ENCODE measurements around the gene UGP2.
"Not testable (repeated sequence)": the region's sequence is repeated elsewhere in the genome, so short reads cannot be mapped to it uniquely, and the experiment has no call there.

Gene UGP2

DNA sequence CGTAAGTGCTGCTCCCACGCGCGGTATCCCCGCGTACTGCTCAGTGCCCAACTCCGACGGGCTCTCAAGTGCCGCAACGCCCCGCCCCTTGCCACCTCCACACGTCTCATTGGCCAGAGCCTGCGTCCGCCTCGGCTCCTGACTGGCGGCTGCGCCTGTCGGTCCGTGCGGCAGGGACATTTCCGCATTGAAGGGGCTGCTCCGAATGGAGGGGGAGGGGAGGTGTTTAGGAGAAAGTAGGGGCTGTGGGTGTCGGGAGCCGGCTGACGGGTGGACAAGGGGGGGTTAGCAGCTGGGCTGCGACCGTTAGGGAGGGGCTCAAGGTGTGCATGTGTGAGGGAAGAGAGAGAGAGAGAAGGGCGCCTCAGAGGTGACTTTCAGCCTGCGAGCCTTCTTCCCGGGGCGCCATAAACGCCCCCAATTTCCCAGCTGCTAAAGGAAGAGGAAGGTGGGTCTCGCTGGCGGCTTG, 877 bp upstream of the UGP2 start:
- peak; percentile 67 for DNase-seq

GRCh38 chr2:63842149-63843061, 709 bp downstream of the UGP2 start:
- no peak for DNase-seq

GRCh38 chr2:63843093-63843492, 1.4 kb downstream of the UGP2 start:
- DNase-seq: no peak

DNA sequence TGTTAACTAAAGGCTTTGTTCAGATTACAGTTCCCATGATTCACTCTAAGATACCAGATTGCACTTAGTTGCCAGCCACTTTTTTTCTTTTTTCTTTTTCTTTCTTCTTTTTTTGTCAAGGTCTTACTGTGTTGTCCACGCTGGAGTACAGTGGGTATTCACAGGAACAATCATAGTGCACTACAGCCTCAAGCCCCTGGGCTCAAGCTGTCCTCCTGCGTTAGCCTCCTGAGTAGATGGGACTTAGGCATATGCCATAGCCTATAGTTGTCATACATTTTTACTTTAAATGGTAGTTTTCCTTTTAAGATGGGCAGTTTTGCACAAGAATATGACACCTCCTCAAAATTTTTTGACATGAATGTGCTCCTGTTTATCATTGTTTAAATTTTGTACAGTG, 2.1 kb downstream of the UGP2 start:
- no peak for DNase-seq

DNA sequence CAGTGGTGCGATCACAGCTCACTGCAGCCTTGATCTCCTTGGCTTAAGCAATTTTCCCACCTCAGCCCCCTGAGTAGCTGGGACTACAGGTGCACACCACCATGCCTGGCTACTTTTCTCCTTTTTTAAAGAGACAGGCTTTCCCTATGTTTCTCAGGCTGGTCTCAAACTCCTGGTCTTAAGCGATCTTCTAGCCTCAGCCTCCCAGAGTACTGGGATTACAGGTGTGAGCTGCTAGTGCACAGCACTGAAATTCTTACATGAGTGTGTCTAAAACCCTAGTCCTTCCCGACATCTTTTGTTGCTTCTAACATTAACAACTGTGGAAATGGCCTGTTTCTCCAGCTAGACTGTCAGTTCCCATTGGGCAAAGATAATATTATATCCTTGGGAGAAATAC, 2.9 kb downstream of the UGP2 start:
- DNase-seq: no peak

GRCh38 chr2:63845866-63846265, 4.2 kb downstream of the UGP2 start:
- DNase-seq: no peak

DNA sequence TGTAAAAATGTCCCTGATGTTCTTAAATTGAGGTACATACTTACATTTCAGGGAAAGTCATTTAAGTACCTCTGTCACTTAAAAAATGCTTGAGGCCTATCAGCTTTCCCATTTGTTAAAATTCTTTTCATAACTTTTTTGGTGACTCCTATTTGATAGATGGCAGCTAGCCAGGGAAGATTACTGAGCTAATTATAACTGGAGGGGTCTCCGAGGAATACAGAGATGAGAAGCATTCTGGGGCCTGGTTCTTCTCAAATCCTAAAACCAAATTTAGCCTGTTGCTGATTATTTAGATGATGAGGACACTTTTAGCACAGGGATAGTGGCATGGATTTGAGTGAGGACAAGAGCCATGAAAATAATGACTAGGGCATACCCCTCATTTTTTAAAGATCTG, 4.8 kb downstream of the UGP2 start:
- no peak for DNase-seq

DNA sequence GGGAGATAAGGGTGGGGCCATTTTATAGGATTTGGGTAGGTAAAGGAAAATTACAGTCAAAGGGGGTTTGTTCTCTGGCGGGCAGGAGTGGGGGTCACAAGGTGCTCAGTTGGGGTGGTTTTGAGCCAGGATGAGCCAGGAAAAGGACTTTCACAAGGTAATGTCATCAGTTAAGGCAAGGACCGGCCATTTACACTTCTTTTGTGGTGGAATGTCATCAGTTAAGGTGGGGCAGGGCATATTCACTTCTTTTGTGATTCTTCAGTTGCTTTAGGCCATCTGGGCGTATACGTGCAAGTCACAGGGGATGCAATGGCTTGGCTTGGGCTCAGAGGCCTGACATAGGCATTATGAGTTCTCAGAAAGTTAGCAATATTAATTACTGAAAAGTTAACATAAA, 5.9 kb downstream of the UGP2 start:
- not testable (repeated sequence) for DNase-seq

DNA sequence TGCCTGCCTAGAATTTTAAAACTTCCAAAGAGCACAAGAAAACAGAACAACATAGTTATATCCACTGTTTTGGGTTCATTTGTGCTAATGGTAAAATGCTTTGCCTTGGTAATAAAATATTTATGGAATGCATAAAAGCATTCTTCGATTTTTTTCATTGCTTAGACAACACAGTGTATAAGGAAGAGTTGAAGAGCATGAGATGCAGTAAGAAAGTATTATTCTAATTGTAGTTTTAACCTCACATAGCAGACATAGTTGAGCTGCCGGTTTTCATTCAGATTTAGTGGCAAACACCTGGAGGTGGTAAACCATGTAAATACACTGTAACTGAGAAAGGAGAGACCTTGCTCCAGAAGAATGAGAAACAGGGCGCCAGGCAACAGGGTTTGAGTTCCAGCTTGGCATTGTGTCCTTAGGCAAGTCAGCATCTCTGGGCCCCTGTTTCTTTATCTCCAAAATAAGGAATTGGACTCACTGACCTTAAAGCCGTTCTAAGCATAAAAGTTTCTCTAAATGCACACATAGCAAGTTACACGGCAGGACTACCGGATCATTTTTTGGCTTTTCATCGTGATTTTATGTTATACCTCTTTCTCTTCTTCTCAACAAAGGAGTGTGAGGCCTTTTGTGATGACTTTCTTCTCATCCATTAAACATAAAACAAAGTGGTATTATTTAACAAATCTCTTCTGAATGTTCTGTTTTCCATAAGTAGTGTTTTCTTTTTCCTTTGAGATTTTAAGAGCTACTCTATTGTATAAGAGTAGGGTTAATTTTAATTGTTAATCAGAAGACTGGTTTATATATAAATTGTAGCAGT, 7.9 kb downstream of the UGP2 start:
- DNase-seq: no peak

DNA sequence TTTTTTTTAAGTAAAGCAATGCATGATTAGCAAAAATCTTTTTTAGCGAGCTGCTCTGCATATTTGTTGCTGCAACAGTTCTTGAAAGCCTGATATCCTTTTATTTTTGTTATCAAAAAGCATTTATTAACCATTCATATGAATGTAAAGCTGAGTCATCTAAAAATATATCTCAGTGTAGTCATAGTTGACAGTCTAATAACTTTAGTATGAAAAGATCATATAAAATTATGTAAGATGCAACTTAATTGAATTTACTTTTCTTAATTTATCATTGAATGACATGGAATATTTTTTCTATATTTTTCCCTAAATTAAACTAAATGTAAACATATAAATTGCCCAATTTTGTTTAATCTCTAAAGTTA, 8.5 kb downstream of the UGP2 start:
- no peak for DNase-seq

GRCh38 chr2:63850649-63851048, 9.0 kb downstream of the UGP2 start:
- DNase-seq: no peak

GRCh38 chr2:63851691-63852311, 10.1 kb downstream of the UGP2 start:
- DNase-seq: no peak

DNA sequence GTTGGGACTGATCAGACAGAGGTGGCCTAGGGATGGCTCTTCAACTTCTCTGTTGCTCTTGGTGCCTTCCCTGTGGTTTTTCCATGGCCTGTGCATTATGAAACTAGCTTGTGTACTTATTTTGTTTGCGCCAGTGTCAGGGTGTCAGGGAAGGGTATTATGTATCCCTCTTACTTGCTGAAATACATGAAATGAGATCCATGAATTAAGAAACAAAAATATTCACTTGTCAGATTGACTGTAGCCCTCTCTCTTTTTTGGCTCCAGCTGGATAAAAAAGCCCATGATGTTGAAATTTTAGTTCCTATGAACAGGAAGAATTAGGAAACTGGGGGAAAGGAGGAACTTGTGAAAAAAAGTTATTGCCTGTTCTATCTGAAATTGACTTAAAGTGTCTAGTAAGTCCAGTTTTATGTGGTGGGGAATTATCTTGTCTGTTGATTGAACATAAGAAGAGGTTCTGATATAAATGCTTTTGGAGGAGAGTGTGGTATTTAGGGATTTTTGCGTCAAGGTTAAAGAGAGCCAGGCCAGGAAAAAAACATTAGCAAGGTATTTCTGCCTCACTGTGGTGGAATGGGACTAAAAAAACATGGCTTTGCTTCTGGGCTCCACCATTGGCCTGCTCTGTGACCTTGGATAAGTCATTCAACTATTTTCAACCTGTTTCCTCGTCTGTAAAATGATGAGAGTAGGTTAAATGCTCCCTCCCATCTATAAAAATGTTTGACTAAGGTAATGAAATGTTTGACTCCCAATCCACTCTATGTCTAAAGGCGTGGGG, 12.0 kb downstream of the UGP2 start:
- DNase-seq: no peak

DNA sequence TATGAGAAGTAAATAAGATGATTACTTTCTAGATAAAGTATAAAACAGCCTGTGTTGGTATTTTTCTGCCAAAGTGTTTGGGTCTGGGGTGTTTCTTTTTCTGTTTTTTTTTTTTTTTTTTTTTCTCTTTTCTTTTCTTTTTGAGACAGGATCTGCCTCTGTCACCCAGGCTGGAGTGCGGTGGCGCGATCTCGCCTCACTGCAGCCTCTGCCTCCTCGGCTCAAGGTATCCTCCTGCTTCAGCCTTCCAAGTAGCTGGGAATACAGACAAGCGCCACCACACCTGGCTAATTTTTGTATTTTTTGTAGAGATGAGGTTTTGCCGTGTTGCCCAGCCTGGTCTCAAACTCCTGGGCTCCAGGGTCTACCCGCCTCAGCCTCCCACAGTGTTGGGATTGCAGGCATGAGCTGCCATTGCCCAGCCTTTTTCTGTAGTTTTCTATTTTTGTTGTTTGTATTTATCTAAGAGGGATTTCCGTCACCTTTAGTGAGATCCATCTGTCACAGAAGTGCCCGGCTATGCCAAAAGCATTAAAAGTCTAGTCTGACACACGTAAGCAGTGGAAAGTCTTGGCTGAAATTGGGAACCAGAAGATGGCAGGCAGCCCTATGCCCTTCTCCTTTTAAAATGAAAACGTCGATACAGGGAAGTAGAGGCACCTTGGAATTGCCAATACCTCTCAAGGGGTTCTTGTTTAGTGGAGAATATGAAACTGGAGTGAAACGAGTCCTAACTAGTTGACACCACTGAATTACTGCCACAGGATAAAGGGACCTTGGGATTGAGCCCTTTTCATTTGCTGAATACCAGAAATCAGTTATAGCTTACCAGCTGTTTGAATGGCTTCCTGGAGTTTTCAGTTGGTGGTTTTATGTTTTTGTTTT, 14.0 kb downstream of the UGP2 start:
- DNase-seq: no peak

DNA sequence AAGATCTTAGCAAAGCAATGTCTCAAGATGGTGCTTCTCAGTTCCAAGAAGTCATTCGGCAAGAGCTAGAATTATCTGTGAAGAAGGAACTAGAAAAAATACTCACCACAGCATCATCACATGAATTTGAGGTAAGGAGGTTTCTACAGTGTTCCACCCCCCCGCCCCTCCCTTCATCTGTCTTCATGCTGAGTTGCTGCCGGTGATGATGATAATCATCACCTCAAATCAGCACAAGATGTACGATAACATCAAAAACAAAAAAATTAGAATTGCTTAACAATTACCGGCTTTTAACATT, 14.6 kb downstream of the UGP2 start:
- DNase-seq: no peak

GRCh38 chr2:63858291-63858690, 16.6 kb downstream of the UGP2 start:
- no peak for DNase-seq

- DNase-seq: no peak
Observed at GRCh38 chr2:63861220-63861822, 19.6 kb downstream of the UGP2 start.

DNA sequence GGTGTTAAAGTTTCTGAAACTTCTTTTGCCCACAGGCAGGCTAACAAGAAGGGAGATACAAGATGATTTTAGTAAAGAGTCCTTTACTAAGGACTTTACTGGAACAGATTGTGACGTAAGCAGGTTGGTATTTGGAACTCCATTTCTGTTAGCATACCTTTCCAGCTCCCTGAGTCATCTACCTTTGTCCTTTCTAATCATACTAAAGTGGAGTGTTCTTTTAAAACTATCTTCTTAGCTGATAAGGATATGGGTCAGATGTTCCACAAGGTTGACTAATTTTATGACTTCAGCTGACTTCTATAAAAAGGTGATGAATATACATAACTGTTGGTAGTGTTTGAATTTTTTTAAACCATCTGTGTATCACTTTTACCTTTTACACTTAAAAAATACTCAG, 21.1 kb downstream of the UGP2 start:
- DNase-seq: no peak

- no peak for DNase-seq
Observed at GRCh38 chr2:63863707-63864106, 22.0 kb downstream of the UGP2 start.

DNA sequence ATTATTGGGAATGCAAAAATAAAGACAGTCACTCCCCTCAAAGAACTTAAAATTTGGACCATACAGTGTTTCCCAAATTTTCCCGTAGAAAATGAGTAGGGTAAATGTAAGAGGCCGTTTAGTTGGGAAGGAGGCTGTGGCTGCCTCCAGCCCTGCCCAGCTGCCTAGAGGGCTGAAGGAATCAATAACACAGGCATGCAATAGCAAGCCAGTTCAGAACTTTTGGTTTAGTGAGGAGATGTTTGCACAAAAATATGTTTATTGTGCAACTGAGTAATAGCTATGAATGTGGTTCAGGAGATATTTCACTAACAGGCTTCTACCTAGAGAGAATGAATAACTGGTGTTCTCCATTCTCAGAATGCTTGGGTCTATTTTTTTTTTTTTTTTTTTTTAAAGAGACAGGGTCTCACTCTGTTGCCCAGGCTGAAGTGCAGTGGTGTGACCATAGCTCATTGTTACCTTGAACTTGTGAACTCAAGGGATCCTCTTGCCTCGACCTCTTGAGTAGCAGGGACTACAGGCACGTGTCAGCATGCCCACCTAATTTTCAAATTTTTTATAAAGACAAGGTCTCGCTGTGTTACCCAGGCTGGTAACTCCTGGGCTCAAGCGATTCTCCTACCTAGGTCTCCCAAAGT, 23.6 kb downstream of the UGP2 start:
- DNase-seq: no peak
